Activated CD8-positive, alpha-beta T cell treated with anti-CD3 and anti-CD28 coated beads for 36 hours (primary cell): ENCODE results near the gene MYO1H. TPM values are rescaled to one million over a fixed set of nuclear protein-coding genes. Genes with fewer than 3 reads are reported as not detected.

ENCODE experiments used
- ATAC-seq: fragments of 200-7000 bp; cut with Tn5 transposase; one replicate; pipeline ENCODE4 v1.10.0; 2021; ENCODE audit warnings: mild to moderate bottlenecking, moderate library complexity
- CTCF ChIA-PET: fragments of 350-600 bp; sonication (Branson Sonifier 250); formaldehyde crosslinking; loops from one replicate; lab custom pipeline; 2021; ENCODE audit warnings: antibody characterized with exemption; lab: Charles Lee
- POLR2A ChIA-PET: fragments of 350-600 bp; sonication (Branson Sonifier 250); formaldehyde crosslinking; loops from one replicate; lab custom pipeline; 2021; ENCODE audit warnings: antibody characterized with exemption; lab: Charles Lee
- DNase-seq: peaks from one replicate; pipeline ENCODE4 v3.0.0-alpha.2; 2020
- H3K27ac Mint-ChIP-seq: one replicate; pipeline ENCODE4 v1.8.0; 2021; ENCODE audit warnings: mild to moderate bottlenecking, mixed read lengths
- H3K27me3 Mint-ChIP-seq: one replicate; pipeline ENCODE4 v1.8.0; 2021; ENCODE audit warnings: mixed read lengths
- H3K36me3 Mint-ChIP-seq: one replicate; pipeline ENCODE4 v1.8.0; 2021; ENCODE audit warnings: low read depth, mixed read lengths
- H3K4me1 Mint-ChIP-seq: one replicate; pipeline ENCODE4 v1.8.0; 2021; ENCODE audit warnings: low read depth, mixed read lengths
- H3K4me3 Mint-ChIP-seq: one replicate; pipeline ENCODE4 v1.8.0; 2021; ENCODE audit warnings: mild to moderate bottlenecking, moderate library complexity, mixed read lengths
- H3K9me3 Mint-ChIP-seq: one replicate; pipeline ENCODE4 v1.8.0; 2021; ENCODE audit warnings: mixed read lengths
- intact Hi-C: fragments of 100-400 bp; cut with micrococcal nuclease; formaldehyde crosslinking; loops from one replicate; pipeline ENCODE4 v1.10.0; 2022
- total RNA-seq, 2 experiments: library from RNA; stranded (reverse); gene quantifications; one replicate each; pipeline ENCODE4 v1.2.3, GENCODE V29; 2021
- TF ChIP-seq, protein P1 (sequence below): fragments of 200-600 bp; IDR thresholded peaks from one replicate; pipeline ENCODE4 v1.8.0; 2022; ENCODE audit warnings: antibody characterized with exemption, mild to moderate bottlenecking

MYO1H gene
- total RNA-seq, 2 experiments from 2014 or later: not detected

DNA sequence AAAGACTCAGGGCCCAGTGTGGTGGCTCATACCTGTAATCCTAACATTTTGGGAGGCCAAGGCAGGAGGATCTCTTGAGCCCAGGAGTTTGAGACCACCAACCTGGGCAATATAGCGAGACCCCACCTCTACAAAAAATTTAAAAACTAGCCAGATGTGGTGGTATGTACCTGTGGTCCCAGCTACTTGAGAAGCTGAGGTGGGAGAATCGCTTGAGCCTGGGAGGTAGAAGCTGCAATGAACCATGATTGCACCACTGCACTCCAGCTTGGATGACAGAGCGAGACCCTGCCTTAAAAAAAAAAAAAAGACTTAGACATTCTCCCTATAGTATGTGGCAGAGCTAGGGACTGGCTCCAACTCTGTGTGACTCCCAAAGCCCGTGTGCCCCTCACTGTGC is 132.7 kb downstream of the MYO1H start:
- DNase-seq: no peak
- no peak for ATAC-seq
- Mint-ChIP-seq H3K27me3 (no peaks in the 10 kb centered on the region), H3K27ac (no peak overlapping the region), H3K4me3 (no peak overlapping the region), H3K36me3 (peaks cover 4% of the 10 kb centered on the region), H3K4me1 (peaks cover 26% of the 10 kb centered on the region), H3K9me3 (no peaks in the 10 kb centered on the region)
- POLR2A ChIA-PET: interaction anchor here (1.4 kb wide), 1 partner anchor 28 kb away, joined by 3 read pairs; no protein-coding TSS in a partner anchor
- CTCF ChIA-PET: interaction anchor here (1.1 to 2.0 kb wide), 2 partner anchors 10 to 47 kb away, joined by 3 to 6 read pairs; no protein-coding TSS in a partner anchor
- TF ChIP-seq, protein P1, sequence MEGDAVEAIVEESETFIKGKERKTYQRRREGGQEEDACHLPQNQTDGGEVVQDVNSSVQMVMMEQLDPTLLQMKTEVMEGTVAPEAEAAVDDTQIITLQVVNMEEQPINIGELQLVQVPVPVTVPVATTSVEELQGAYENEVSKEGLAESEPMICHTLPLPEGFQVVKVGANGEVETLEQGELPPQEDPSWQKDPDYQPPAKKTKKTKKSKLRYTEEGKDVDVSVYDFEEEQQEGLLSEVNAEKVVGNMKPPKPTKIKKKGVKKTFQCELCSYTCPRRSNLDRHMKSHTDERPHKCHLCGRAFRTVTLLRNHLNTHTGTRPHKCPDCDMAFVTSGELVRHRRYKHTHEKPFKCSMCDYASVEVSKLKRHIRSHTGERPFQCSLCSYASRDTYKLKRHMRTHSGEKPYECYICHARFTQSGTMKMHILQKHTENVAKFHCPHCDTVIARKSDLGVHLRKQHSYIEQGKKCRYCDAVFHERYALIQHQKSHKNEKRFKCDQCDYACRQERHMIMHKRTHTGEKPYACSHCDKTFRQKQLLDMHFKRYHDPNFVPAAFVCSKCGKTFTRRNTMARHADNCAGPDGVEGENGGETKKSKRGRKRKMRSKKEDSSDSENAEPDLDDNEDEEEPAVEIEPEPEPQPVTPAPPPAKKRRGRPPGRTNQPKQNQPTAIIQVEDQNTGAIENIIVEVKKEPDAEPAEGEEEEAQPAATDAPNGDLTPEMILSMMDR: no peak
- intact Hi-C loops: no loop called here

DNA sequence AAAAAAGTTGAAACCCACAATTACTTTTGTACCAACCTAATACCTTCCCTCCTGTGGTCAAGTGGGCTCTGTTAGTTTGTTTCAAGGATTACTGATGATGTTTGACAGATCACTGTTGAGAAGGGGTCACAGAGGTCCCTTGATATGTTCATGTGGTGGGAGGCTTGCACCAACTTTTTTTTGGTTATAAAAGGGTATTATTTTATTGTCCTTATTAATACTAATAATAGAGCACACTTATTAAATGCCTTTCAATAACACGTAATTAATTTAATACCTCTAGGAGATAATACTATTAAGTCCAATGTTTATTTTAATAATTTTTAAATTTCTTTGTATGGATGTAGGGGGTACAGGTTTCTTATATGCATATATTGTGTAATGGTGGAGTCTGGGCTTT is 134.2 kb downstream of the MYO1H start:
- H3K9me3 Mint-ChIP-seq: no peaks in the 10 kb centered on the region
- ATAC-seq (no peak), DNase-seq (no peak)
- no peak overlapping the region for H3K4me3 Mint-ChIP-seq
- H3K27me3 Mint-ChIP-seq: no peaks in the 10 kb centered on the region
- TF ChIP-seq, protein P1: no peak
- intact Hi-C loops: no loop called here
- H3K27ac Mint-ChIP-seq: no peak overlapping the region
- H3K4me1 Mint-ChIP-seq: peaks cover 13% of the 10 kb centered on the region
- CTCF ChIA-PET: interaction anchor here (1.0 kb wide), 1 partner anchor 54 kb away, joined by 4 read pairs; no protein-coding TSS in a partner anchor
- POLR2A ChIA-PET: no interaction called here
- H3K36me3 Mint-ChIP-seq: peaks cover 4% of the 10 kb centered on the region

DNA sequence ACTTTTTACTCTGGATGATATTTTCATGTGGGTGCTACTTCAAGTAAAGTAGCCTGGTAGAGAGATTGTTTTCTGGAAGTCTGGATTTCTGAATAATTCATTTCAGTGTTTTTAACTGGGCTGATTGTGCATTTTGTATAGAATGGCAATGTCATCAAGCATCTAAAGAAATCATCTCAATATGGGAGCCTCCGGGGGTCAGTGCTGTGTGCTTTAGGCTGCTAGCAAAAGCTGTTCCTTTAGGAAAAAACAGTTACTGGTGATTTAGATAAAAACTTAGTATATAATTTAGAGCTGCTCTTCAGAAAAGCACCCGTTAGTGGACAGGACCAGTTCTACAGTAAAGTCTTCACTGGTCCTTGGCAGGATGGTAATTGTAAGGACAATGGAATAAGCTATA is 134.8 kb downstream of the MYO1H start:
- ChIA-PET POLR2A (no interaction called here), CTCF (interaction anchor here (1.0 to 1.3 kb wide), 2 partner anchors 8 to 50 kb away, joined by 3 to 4 read pairs; no protein-coding TSS in a partner anchor)
- H3K27ac Mint-ChIP-seq: no peak overlapping the region
- intact Hi-C loops: no loop called here
- peaks cover 13% of the 10 kb centered on the region for H3K4me1 Mint-ChIP-seq
- no peak overlapping the region for H3K4me3 Mint-ChIP-seq
- H3K9me3 Mint-ChIP-seq: no peaks in the 10 kb centered on the region
- H3K27me3 Mint-ChIP-seq: no peaks in the 10 kb centered on the region
- TF ChIP-seq, protein P1: no peak
- DNase-seq (no peak), ATAC-seq (no peak)
- peaks cover 4% of the 10 kb centered on the region for H3K36me3 Mint-ChIP-seq

DNA sequence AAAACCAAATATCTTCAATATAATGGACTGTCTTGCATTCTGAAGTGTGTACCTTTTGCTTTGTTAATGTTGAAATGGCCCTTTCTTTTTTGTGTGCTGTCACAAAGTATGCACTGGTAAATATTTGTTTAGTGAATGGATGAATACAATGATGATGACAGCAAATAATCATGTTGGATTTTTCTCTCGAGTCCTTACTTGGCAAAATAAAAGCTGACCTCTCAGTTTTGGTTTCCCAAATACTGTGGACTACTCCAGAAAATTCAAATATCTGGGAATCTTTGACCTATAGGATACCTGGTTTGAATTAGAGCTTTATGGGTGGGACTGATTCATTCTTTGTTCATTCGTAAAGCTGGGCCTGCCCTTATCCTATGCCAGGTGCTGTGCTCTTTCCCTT is 135.2 kb downstream of the MYO1H start:
- Mint-ChIP-seq H3K9me3 (no peaks in the 10 kb centered on the region), H3K4me1 (peaks cover 13% of the 10 kb centered on the region), H3K27ac (no peak overlapping the region), H3K4me3 (no peak overlapping the region), H3K36me3 (peaks cover 6% of the 10 kb centered on the region), H3K27me3 (no peaks in the 10 kb centered on the region)
- TF ChIP-seq, protein P1: no peak
- DNase-seq (no peak), ATAC-seq (no peak)
- ChIA-PET POLR2A (no interaction called here), CTCF (interaction anchor here (1.0 to 1.3 kb wide), 2 partner anchors 8 to 50 kb away, joined by 3 to 4 read pairs; no protein-coding TSS in a partner anchor)
- intact Hi-C loops: no loop called here

DNA sequence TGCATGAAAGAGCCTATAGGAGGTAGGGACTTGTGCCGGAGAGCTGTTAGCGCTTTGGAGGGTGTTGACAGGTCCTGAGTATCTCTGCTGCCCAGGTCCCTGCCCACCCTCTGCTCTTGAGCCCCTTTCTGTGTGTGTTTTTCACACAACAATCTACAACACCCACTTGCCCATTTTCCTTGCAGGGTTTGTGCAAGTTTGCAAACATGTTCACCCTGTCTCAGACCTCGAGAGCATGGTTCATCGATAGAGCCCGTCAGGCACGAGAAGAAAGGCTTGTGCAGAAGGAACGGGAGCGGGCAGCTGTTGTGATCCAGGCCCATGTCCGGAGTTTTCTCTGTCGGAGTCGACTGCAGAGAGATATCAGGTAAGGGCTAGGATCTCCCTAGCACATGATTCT is 135.6 kb downstream of the MYO1H start:
- no peak overlapping the region for H3K4me3 Mint-ChIP-seq
- no peaks in the 10 kb centered on the region for H3K27me3 Mint-ChIP-seq
- ChIA-PET CTCF (interaction anchor here (1.3 kb wide), 1 partner anchor 9 kb away, joined by 3 read pairs; no protein-coding TSS in a partner anchor), POLR2A (no interaction called here)
- intact Hi-C loops: no loop called here
- H3K27ac Mint-ChIP-seq: no peak overlapping the region
- DNase-seq (no peak), ATAC-seq (no peak)
- TF ChIP-seq, protein P1: no peak
- peaks cover 6% of the 10 kb centered on the region for H3K36me3 Mint-ChIP-seq
- no peaks in the 10 kb centered on the region for H3K9me3 Mint-ChIP-seq
- peaks cover 13% of the 10 kb centered on the region for H3K4me1 Mint-ChIP-seq
